CD4-positive, alpha-beta T cell treated with Interleukin-10 for 1 hour (primary cell): Measurements from ENCODE around the gene FAM24A.

Source experiments
- DNase-seq: peaks from one replicate; pipeline ENCODE4 v3.0.0-alpha.2; 2020

FAM24A gene

DNA sequence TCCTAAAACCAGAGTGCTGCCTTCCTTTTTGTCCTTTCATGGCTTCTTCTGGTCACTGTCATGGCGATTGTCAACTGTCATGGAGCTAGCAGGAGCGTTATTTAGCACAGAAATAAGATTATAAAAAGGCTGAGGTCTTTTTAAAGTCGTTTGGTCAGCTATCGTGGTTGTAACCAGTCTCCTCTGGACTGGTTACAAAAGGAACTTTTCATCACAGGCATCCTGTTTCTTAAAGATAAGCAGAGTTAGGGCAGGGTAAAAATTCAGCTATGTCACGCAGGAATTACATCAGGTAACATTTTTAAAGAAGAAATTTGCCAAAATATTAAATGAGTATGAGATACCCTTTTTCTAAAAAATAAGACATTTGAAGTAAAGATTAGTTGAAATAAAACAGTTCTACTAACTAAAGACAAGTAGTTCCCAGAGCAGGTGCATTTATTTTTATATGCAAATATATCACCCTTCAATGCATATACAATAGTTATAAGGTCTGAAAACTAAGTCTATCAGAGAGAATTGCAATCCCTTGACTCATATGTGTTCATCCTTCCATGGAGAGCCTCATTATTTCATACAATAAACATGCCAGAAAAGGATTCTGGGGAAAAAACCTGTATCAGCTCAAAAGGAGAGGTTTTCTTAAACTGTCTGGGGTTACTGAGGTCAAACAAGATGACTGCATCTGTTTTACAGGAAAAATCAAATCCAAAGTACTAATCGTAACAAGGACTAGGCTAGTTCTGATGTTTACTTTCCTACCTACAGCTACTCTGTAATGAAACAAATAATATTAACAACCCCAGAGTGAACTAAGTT lies 20.9 kb downstream of the FAM24A start:
- no peak for DNase-seq

DNA sequence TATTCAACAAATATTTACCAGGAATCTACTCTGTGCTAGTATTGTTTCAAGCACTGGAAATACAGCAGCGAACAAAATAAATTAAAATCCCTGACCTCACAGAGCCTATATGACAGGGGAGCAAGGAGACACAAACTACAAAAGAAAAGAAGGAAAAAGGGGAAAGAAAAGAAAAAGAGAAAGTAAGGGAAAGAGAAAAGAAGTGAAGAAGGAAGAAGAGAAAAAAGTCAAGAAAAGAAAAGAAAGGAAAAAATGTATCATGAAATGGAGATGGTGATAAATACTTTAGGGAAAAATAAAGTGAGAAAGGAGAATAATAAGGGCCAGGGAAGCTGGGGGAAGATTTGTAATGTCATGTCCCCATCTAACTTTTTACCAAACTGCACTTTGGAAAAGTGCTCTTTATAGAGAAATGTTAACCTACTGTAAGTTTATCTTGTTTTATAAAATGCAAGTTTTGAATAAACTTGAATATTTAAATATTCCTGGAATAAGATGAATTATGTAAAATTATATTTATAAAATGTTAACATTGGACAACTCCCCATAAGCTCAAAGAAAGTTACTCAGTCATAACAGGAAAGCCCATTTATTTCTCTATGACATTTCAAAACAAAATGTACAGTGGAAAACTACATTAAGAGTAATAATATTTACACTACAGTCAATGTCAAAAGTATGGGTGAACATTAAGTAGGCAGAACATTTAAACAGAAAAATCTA lies 28.9 kb downstream of the FAM24A start:
- DNase-seq, result no peak

DNA sequence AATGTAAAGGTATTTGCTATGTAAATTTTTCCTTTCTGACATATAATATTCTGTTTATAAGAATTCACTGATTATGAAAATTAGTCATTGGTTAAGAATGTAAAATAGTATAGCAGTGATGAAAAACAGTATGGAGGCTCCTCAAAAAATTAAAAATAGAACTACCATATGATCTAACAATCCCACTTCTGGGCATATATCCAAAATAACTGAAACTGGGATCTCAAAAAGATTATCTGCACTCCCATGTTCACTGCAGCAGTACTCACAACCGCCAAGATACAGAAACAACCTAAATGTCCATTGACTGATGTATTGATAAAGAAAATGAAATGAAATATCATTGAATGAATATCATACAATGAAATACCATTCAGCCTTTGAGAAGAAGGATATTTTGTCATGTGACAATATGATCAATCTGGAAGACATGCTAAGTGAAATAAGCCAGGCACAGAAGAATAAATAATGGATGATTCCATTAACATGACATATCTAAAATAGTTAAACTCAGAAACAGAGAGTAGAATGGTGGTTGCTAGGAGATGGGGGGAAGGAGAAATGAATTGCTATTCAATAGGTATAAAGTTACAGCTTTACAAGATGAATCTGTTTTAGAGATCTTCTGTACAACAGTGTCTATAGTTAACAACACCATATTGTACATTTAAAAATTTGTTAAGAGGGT lies 29.6 kb downstream of the FAM24A start:
- no peak for DNase-seq

DNA sequence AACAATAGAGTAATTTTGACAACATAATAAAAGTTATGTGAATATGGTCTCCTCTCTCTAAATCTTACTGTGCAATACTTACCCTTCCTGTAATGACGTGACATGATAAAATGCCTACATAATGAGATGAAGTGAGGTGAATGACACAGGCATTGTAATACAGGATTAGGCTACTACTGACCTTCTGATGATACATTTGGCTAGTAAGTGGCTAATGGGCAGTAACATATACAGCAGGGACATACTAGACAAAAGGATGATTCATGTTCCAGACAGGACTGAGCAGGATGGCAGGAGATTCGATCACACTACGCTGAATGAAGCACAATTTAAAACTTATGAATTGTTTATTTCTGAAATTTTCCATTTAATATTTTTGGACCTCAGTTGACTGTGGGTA lies 38.9 kb downstream of the FAM24A start:
- no peak for DNase-seq

DNA sequence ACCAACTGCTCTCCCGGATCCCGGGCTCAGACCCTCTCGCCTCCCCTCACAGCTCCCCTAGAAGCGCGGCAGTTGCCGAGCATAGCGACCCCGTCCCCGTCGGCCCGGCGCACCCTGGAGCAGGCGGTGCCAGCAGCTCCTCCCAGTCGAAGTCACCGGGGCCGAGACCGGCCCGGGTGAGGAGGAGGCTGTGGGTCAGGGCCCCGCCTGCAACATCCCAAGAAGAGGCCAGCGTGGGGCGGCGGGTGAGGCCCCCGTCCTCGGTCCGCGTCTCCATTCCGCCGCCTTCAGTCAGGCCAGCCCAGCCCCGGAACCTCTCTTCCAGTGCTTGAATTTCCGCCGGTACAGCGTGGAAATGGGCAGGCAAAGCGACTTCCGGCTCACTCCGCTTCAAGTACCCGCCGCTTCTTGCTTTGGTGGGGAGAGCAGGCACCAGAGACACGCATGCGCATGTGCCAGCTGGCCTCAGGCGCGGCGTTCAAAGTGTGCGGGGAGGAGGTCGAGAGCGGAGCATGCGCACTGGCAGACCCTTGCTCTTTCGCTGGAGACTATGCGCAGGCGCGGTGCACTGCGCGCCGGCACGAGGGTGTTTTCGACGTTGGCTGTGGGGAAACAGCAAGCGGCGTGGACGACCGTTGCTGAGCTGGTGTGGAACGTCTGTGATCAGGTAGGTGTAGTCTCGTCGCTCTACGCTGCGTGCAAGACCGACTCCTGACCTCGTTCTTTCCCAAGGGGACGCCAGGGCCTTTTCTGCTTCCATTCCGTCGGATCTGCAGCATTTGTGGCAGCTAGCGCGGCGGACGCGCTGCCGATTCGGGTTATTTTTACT lies 43.7 kb downstream of the FAM24A start, which contains the start of gene C10orf88:
Gene C10orf88, minus strand, starts transcription at position 326 of the 829 bp plus-strand sequence. Its CDS starts 49 bp downstream, at position 277.
- peak; percentile 99 for DNase-seq

DNA sequence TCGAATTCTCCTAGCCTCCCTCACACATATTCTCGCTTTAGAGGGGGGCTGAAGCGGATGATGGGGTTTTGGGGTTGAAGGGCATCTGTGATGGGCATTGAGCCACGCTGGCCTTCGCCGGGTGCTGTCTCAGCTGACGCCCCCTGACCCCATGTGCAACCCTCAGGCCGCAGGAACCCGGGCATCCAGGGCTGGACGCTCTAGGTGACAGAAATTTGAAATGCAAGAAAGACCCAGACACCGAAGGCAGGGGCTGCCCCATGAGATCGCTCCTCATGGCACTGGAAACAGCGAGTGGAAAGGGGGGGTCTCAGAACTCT lies 44.3 kb downstream of the FAM24A start:
- no peak for DNase-seq

DNA sequence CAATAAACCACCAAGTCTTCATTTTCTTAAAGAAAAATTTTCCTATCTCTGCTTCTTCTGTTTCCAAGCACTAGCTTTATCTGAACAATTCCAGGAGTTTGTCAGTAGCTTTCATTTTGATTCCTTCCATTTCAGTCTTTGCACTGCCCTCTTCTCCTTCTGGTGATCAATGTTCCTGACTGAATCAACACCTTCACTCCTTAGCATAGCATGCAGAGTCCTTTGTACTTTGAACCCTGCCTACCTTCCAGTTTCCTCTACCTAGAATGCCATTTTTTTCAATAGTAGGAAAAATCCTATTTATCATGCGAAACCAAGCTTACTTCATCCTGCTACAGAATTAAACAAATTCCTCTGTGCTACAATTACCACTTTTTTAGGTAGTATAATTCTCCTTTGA lies 45.5 kb downstream of the FAM24A start:
- DNase-seq, result no peak

DNA sequence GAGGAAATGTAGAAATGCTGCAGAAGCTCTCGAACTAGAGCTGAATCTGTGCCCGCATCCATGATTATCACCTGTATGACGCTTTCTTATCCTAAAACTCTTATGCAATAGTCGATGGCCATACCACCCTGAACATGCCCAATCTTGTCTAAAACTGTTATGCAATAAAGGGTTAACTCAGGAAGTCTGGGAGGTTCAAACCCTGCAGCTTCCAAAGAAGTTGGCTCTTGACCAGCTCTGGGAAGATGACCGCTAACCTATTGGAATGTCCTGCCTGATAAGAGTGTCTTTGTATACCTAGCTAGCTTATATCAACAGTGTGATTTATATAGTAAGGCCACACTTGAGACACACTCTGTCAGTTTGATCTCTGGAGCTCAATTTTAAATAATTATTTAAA lies 47.1 kb downstream of the FAM24A start:
- no peak for DNase-seq

DNA sequence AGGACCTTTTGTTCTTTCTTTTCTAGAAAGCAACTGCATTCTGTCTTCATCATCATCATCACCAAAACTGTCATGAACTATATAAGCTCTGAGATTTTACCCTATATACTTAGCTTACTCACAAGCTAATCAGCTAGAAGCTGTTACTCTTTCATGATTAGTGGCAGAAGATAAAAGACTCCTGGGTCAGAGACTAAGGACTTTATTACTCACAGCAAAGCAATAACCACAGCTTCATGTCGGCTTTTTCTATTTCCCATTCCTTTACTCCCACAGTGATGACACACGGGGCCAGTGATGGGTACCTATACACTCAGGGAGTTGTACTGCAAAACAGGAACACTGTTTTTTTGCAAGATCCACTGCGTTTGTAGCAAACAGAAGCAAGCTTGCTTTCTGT lies 52.0 kb downstream of the FAM24A start:
- no peak for DNase-seq
